Choroid plexus epithelial cell (primary cell): Measurements from ENCODE around the gene AOX1.

Experiments used
- DNase-seq: peaks from one replicate; pipeline ENCODE4 v3.0.0-alpha.2; 2010; ENCODE audit warnings: low read depth
- H3K4me3 ChIP-seq: 2 replicates; pipeline ENCODE4 v1.5.1; 2011; ENCODE audit warnings: low read depth, mild to moderate bottlenecking, control low read depth, low read length, moderate library complexity
- TF ChIP-seq, protein P1 (sequence below): conservative IDR thresholded peaks from 2 replicates; pipeline ENCODE4 v1.5.1; 2011; ENCODE audit warnings: low read depth, mild to moderate bottlenecking, control low read depth, inconsistent platforms, low read length, moderate library complexity

The AOX1 gene

GRCh38 chr2:200578778-200579177 is 7.0 kb upstream of the AOX1 start:
- TF ChIP-seq, protein P1, sequence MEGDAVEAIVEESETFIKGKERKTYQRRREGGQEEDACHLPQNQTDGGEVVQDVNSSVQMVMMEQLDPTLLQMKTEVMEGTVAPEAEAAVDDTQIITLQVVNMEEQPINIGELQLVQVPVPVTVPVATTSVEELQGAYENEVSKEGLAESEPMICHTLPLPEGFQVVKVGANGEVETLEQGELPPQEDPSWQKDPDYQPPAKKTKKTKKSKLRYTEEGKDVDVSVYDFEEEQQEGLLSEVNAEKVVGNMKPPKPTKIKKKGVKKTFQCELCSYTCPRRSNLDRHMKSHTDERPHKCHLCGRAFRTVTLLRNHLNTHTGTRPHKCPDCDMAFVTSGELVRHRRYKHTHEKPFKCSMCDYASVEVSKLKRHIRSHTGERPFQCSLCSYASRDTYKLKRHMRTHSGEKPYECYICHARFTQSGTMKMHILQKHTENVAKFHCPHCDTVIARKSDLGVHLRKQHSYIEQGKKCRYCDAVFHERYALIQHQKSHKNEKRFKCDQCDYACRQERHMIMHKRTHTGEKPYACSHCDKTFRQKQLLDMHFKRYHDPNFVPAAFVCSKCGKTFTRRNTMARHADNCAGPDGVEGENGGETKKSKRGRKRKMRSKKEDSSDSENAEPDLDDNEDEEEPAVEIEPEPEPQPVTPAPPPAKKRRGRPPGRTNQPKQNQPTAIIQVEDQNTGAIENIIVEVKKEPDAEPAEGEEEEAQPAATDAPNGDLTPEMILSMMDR: peak; percentile 67
- H3K4me3 ChIP-seq: no peak overlapping the region
- peak; percentile 77 for DNase-seq

DNA sequence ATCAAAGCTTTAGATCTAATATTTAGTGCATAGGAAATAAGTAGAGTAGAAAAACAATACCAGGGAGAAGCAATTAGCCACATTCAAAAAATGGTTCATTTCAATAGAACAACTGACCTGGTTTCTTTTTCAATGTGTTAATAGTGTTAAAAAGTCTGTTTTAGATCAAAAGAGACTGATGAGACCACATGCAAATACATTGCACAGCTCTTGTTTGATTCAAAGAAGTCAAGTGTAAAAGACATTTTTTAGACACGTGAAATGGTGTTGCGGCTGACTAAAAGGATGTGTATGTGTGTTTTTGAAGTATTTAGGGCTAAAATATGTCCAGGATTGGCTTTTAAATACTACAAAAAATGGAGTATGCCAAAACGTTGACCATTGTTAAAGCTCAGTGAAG is 1.2 kb upstream of the AOX1 start:
- TF ChIP-seq, protein P1: no peak
- no peak for DNase-seq
- H3K4me3 ChIP-seq: no peak overlapping the region

DNA sequence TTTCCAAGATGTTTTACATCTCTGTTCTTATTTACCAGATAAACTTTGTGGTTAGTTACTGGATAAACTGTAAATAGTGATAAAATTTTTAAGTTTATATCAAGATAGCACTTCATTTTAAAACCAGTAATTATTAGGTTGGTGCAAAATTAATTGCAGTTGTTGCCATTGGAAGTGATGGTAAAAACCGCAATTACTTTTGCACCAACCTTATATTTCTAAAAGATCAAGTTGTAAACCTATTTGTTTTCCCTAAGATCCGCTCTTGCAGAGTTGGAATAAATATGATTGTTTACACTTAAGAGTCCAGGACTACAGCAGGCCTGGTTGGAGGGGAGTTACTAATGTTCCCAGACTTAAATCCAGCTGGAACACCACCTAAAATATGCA is 479 bp upstream of the AOX1 start:
- no peak for DNase-seq
- TF ChIP-seq, protein P1: no peak
- peak overlapping the region; percentile 72 for H3K4me3 ChIP-seq

- H3K4me3 ChIP-seq: peak overlapping the region; percentile 72
- TF ChIP-seq, protein P1: no peak
- DNase-seq: no peak
These were observed 796 bp downstream of the AOX1 start for GRCh38 chr2:200586644-200586975.

- TF ChIP-seq, protein P1: no peak
- no peak overlapping the region for H3K4me3 ChIP-seq
- no peak for DNase-seq
These were observed 1.3 kb downstream of the AOX1 start for GRCh38 chr2:200587007-200587616.

DNA sequence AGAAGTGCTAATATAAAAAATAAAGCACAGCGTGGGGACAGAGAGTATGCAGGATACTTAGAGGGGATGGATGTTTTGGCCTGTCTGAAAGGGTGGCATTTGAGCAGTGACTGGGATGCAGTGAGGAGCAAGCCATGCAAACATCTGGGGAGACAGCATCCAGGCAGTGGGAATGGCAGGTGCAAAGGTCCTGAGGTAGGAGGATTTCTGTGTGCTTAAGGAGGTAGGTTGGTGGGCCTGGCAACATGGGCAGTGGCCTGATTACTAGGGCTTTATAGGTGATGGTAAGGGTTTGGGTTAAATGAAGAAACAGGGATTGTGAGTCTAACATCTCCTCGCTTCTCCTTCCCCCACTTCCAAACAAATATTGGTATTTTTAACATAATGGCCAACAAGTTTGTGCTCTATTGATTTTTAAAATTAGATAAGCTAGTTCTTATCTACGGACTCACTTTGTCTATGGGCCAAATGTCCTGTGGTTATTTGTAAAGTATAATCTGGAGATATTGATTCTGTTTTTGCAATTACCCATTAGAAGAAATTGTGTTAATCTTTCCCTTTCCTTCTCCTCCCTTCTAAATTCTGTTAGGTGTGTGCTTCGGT is 2.4 kb downstream of the AOX1 start:
- TF ChIP-seq, protein P1: no peak
- no peak overlapping the region for H3K4me3 ChIP-seq
- DNase-seq: no peak

- TF ChIP-seq, protein P1: no peak
- H3K4me3 ChIP-seq: no peak overlapping the region
- DNase-seq: peak; percentile 22
These were observed 4.3 kb downstream of the AOX1 start for GRCh38 chr2:200590090-200590489.
